ENCODE results near the gene CCDC69. TPM values are rescaled to one million over a fixed set of nuclear protein-coding genes. Genes with fewer than 3 reads are reported as not detected.

Gene CCDC69
- total RNA-seq, 1 donor from 2014 or later = 0.41 TPM

DNA sequence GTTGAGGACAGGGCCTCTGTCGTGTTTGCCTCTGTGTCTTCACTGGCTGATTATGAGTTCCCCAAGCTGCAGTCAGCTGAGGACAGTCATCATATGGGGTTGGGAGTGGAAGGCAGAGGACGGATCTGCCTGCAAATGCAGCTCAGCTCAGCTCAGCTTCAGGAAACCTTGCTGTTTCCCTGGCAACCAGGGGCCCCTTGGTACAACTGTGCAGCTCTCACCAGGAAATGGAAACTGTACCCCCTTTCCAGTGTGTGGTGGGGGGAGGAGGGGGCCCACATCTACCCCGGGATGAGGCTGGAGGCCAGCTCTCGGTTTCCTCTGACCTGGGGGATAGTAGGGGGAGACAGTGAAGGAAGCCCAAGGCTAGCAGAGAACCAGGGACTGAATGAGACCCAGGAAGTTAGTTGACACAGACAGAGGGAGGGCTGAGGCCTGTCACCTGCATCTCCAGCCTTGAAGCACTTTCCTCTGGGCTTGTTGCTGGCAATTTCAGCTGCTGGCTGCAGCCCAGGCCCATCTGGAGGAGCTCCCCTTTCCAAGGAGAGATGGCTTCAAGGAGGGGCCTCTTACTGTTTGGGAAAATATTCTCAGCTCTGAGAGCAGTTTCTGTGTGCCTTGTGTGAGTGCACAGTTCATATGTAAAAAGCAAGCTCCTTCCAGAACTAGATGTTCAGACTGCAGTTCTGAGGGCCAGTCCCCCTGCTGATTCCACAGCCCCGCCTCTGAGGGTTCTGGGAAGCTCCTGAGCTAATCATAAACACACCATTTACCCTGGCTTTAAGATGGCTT is 73.2 kb downstream of the CCDC69 start:
- DNase-seq (ENCODE audit: low spot score in 2 of 2) (no peak), FAIRE-seq (no peak)

DNA sequence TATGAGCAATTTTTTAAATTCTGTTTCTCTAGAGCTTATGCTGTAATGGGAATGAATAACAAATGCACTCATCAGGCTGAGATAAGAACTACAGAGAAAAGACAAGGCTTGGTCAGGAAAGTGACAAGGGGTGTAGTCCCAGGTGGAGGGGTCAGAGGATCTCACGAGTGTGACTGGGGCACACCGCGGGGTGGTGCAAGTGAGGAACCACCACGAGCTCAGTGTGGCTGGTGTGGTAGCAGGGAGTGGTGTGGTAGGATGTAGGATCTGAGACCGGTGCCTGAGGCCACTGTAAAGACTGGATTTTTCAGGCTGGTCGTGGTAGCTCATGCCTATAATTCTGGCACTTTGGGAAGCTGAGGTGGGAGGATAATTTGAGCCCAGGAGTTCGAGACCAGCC is 75.3 kb downstream of the CCDC69 start:
- no peak for FAIRE-seq

DNA sequence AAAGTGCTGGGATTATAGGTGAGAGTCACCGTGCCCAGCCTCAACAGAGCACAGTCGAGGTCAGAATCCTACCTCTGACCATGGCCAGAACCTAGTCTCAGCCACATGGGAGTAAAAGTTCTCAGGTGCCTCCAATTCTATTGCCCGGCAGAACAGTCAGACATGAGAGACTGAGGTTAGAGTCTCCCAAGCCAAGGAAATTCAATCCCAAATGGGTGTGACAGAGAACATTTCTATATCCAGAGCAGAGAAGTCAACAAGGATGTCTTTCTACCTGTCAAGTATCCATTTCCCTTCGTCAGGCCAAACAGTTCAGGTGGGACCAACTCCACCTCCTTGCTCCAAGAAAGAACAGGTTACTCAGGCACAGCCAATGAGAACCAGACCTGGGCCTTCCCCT is 76.9 kb downstream of the CCDC69 start:
- DNase-seq (ENCODE audit: low spot score in 2 of 2) (no peak), FAIRE-seq (no peak)

More for the DNA sequence above, 75.3 kb downstream of the CCDC69 start:
- no peak for DNase-seq (ENCODE audit: low spot score in 2 of 2)

DNA sequence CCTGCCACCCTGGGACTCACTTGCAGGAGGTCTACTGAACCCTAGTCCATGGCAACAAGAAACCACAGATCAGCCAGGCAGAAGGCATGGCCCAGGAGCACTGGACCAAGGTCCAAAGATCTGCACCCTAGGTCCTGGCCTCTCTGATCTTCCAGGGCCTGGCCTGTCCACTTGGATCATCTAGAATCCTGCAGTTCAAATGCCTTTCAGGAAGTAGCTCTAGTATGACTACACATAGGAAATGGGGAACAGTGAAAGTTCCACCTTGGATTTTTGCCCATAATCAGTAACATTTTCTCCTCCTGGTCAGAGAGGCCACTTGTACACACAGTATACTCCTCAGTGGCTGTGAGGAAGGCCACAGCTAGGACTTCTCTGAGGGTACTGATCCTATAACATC is 77.8 kb downstream of the CCDC69 start:
- DNase-seq (ENCODE audit: low spot score in 2 of 2) (no peak), FAIRE-seq (no peak)

DNA sequence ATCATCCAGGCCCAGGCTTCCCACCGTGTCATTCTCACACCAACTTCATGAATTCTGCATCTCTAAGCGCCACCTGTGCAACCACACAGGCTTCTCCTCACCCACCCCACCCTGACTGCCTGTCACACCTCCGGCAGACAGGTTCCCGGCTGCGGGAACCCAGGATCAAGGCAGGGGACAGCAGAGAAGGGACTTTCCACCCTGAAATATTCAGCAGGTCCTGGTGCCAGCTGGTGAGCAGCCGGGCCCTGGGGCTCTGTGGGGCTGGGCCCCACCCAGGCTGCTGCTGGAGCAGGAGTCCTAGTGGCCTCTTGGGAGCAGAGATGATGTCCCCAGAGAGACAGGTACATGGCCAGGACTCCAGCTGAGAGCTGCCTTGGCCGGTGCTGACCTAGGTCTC is 79.0 kb downstream of the CCDC69 start:
- FAIRE-seq (no peak), DNase-seq (ENCODE audit: low spot score in 2 of 2) (no peak)

DNA sequence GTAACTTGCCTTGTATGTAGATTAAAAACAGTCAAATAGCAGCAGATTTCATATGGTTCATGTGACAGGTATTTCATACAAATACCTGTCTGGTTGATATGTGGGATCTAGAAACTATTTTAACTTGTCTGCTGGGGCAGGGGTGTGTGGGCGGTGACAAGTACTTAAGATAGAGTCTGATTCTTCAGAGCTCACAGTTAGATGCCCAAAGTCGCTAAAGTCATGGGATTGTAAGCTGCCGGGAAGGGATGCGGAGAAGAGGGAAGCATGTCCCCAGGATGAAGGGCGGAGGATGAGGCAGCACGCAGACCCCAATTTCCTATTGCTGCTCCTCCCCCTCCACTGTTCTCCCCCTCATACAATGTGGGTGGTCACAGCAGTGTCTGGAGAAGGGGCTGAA is 79.6 kb downstream of the CCDC69 start:
- FAIRE-seq (no peak), DNase-seq (ENCODE audit: low spot score in 2 of 2) (no peak)

DNA sequence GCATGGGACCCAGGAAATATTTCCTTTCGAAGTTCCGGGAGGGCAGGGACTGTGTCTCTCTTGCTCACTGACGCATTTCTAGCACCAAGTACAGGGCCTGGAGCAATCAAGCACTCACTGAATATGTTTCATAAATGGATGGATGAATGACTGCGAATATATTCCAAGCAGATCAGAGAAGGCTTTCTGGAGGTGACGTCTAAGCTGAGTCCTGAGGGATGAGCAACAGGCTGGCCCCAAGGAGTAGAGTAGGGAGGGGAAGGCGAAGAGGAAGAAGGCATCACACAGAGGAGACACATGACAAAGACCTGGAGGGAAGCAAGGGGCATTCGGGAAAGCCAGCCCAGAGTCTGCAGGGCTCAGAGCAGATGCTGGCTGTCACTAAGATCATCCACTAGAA is 80.2 kb downstream of the CCDC69 start:
- no peak for DNase-seq (ENCODE audit: low spot score in 2 of 2)
- FAIRE-seq = no peak

DNA sequence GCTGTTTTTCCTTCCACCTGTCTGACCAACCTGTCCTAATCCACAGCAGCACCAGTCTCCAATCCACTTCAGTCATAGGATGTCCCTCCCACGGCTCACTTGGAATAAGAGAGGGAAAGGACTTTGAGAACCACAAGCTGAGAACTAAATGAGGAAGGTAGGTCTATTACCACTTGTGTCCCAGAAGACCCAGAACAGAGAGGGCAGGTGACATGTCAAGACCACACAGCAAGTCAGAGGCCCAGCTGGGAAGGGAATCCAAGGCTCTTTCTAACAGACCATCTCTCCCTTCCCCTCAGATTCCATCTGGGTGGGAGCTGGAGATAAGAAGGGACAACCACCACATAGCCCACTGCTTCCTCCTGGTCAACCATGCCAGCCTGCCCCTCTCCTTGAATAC is 81.0 kb downstream of the CCDC69 start:
- DNase-seq (ENCODE audit: low spot score in 2 of 2) (no peak), FAIRE-seq (no peak)

DNA sequence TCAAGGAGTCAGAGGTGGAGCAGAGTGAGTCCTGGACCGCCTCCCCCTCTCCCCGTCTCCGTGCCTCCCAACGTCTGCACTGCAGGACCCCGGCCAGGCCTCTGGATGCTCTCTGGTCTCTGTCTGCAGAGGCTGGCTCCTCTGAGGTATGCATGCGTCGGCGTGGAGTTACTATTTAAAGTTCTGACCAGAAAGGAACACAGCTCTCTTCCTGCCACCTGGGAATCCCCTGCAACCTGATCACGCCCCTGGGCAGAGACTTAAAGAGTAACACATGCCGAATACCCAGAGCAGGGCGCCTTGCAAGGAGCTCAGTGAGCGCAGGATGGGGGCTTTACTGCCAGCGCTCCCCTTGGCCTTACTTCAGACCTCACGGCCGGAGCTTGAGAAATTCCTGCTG is 82.4 kb downstream of the CCDC69 start:
- DNase-seq (ENCODE audit: low spot score in 2 of 2) (no peak), FAIRE-seq (no peak)

DNA sequence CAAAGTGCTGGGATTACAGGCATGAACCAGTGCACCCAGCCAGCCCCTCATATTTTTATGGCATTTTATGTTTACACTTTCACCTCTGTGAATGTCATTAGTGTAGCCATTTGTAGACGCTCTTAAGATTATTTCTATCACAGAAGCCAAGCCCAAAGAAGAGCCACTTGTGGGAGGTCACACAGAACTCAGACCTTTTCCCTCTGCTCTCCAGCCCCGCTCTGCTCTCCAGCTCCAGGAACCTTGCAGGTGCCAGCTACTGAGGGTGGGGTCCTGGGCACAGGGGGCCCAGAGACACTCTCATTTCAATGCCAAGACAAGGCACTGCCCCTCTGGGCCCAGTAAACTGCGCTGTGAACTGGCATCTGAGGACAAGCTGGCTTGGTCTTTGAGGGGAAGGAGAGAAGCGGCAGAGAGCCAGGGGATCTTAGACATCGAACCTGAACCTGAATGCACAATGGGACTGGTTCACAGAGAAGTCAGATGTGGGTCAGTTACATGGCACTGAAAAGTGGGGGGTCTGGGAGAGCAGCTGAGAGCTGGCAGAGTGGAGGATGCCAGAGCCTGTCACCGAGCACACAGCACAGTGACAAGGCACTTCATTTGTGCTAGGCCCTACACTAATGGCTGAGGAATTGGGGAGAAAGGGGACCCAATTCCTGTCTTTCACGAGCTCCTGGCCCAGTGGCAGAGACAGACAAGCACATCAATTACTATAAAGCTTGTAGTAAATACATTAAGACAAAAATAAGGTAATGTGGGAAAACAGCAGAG is 83.0 kb downstream of the CCDC69 start:
- no peak for DNase-seq (ENCODE audit: low spot score in 2 of 2)
- no peak for FAIRE-seq

DNA sequence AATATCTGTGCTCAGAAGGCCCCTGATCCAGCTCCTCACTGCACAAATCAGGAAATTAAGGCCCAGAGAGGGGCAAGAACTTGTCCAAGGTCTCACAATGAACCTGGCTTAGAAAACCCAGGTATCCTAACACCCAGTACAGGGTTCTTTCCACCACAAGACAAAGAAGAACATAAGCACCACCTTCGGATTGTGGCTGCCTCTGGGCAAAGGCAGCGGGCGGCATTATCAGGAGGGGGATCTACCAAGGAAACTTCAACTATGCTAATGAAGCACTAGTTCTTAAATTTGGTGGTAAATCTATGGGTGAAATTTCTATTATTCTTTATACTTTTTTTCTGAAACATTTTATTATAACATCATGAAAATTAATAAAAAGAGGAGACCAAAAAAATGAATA is 84.2 kb downstream of the CCDC69 start:
- FAIRE-seq (no peak), DNase-seq (ENCODE audit: low spot score in 2 of 2) (no peak)

DNA sequence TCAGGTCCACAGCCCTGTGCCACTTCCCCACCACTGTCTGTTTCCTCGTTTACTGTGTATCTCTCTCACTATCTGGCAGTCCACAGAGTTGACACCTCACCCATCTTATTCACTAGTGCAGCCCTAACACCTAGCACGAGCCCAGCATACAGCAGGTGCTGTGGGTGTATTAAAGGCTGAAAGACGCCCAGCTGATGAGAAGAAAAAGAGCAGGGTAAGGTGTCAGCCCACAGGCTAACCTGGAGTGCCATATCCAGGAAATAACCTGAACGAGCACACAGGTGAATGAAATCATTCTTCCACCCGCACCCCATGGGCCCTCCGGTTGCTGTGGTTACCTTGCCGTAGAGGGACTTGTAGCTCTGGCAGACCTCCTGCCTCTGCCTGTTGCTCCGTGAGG is 84.9 kb downstream of the CCDC69 start:
- FAIRE-seq (no peak), DNase-seq (ENCODE audit: low spot score in 2 of 2) (no peak)

DNA sequence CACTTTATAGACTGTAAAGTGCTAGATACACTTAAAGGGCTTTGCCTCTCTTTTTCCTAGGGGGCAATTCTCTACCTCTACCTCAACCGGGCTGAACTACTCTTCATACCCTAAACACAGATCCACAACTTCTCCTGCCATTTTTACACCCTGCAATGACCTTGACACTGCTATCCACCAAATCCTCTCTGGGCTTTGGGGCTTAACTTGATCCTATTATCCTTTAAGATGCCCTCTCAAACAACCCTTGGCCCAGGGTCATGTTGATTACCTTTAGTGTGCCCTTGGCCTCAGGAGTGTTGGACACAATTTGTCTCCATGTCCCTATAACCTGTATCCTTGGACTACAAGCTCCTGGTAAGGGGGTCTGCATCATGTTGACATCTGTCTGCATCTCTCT is 85.8 kb downstream of the CCDC69 start:
- DNase-seq (ENCODE audit: low spot score in 2 of 2) (no peak), FAIRE-seq (no peak)

DNA sequence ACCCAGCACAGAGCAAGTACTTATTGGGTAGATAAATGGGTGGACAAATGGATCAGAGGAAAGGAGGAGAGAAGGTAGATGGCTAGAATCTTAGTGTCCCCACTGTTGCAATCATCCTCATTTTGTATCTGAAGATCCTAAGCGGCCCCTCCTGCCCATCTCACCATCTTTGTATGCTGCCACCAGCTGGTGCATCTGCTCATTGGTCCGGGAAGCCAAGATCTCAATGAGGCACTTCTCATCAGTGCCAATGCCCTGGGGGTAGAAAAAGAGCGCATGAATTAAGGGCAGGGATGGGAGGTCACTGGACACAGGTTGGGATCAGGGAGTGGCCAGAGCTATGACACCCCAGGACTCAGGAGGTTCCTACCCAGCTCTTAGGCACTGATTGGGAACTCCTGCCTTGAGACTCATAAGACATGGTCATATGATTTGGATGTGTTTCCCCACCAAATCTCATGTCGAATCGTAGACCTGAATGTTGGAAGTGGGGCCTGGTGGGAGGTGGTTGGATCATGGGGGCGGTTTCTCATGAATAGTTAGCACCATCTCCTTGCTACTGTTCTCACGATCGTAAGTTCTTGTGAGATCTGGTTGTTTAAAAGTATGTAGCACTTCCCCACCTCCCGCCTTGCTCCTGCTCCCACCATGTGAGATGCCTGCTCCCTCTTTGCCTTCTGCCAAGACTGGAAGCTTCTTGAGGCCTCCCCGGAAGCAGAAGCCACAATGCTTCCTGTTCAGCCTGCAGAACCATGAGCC is 86.6 kb downstream of the CCDC69 start:
- FAIRE-seq = no peak
- no peak for DNase-seq (ENCODE audit: low spot score in 2 of 2)

DNA sequence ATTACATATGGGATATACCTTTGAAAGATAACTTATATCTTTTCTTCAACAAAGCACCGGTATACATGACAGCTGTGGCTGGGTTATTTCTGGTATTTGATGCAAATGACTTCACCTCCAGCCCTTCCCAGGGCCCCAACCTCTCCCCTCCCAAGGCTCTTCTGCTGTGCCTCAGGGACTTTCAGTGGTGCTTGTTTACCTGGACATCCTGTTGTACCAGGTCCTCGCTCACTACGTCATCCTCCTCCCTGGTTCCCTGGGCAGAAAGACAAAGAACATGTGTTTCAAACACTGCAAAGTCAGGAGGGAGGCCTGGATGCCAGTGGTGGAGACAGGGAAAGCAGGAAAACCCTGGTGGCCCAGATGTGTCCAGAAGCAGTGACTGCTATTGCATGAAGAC is 89.7 kb downstream of the CCDC69 start:
- FAIRE-seq = no peak

DNA sequence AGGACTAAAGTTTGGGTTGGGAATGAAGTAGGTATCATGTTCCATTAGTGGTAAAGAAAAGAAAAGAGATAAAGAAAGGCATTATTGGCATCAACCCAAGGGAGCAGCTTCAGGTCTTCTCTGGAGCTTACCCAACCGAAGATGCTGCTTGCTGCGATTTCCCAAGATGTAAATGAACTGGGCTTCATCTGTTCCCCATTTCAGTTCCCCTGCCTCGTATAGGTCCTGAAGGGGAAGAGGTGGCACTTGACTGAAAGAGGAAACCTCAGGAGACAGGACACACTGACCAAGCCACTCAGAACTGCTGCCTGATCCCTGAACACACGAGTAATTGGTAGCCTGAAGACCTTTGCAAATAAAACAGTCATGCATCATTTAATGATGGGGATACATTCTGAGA is 90.9 kb downstream of the CCDC69 start:
- no peak for FAIRE-seq

More for the DNA sequence above, 89.7 kb downstream of the CCDC69 start:
- DNase-seq (ENCODE audit: low spot score in 2 of 2) = no peak

More for the DNA sequence above, 90.9 kb downstream of the CCDC69 start:
- DNase-seq (ENCODE audit: low spot score in 2 of 2) = no peak

Other genes starting within 250 kb of the CCDC69 start
- 4.1 TPM for gene GPX3, start 203.5 kb downstream of the CCDC69 start, total RNA-seq
- 15.1 TPM for gene TNIP1, start 143.1 kb downstream of the CCDC69 start, total RNA-seq
- gene ANXA6, start 66.3 kb downstream of the CCDC69 start, total RNA-seq = 48.9 TPM
- gene GM2A, start 29.1 kb upstream of the CCDC69 start, total RNA-seq = 7.3 TPM
- not detected for gene SLC36A3, start 79.7 kb upstream of the CCDC69 start, total RNA-seq
- gene SLC36A2, start 123.5 kb upstream of the CCDC69 start, total RNA-seq = not detected
- 19.2 TPM for gene SLC36A1, start 223.5 kb upstream of the CCDC69 start, total RNA-seq